Stimulated activated naive CD4-positive, alpha-beta T cell treated with Interleukin-2 at 50 U/mL for 16 hours (primary cell): ENCODE data around the gene HOMER3.
"Not testable (repeated sequence)": the region's sequence is repeated elsewhere in the genome, so short reads cannot be mapped to it uniquely, and the experiment has no call there.

Experiments used
- DNase-seq: peaks from one replicate; lab custom pipeline; 2025; lab: John Stamatoyannopoulos, UW

Gene HOMER3

DNA sequence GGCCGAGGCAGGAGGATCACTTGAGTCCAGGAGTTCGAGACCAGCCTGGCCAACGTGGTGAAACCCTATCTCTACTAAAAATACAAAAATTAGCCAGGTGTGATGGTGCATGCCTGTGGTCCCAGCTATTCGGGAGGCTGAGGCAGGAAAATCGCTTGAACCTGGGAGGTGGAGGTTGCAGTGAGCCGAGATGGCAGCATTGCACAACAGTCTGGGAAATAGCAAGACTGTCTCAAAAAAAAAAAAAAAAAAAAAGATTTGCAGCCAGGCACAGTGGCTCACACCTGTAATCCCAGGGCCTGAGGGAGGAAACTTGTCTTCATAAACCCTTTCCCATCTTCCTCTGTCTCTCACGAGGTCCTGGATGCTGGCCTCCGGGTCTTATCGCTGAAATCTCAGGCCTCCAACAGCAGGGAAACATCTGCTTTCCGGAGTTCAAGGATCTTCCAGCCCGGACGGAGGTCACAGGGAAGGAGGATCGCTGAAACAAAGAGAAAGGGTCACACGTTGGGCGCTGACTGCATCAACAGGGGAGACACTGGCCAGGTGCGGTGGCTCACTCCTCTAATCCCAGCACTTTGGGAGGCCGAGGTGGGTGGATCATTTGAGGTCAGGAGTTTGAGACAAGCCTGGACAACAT is 11.5 kb upstream of the HOMER3 start:
- DNase-seq = not testable (repeated sequence)

DNA sequence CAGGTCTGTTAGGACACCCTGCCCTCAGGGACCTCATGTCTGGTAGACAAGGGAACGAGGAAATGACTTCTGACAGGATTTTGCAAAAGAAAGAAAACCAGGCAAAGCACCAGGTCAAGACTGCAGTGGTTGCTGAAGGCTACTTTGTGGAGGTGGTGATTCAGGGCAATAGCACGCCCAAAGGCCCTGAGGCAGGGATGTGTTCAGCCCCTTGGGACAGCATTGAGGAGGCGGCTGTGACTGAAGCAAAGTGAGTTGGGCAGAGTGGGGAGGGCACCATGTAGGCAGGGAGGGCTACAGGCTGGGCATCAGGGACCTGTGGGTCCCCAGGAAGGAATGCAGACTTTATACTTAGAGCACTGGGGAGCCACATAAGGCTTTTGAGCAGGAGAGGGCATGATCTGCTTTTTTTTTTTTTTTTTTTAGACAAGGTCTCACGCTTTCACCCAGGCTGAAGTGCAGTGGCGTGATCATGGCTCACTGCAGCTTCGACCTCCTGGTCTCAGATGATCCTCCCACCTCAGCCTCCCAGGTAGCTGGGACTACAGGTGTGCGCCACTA is 10.8 kb upstream of the HOMER3 start:
- DNase-seq = no peak

DNA sequence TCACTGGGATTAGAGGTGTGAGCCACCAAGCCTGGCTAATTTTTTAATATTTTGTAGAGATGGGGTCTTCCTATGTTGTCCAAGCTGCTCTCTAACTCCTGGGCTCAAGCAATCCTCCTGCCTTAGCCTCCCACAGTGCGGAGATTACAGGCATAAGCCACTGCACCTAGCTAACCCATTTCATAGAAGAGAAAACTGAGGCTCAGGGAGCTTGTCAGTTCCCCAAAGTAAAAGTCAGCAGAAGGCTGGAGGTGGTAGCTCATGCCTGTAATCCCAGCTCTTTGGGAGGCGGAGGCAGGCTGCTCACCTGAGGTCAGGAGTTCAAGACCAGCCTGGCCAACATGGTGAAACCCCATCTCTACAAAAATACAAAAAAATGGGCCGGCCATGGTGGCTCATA is 8.8 kb upstream of the HOMER3 start:
- DNase-seq = no peak

DNA sequence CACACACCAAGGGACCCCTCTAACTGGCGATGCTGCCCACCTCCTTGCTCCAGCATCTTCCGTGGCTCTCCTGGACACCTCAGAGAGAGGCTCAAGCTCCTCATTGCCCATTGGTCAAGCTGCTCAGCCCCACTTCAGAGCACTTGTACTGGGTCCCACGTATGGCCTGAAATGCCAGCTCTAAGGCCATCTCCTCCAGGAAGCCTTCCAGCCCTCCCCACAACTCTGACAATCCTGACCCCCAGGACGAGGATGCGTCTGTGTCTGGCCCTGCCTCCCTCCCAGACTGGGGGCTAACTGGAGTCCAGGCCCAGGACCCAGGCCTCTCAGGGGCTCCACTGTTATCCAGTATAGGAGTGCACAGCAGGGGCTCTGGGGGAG is 7.9 kb upstream of the HOMER3 start:
- DNase-seq = no peak

DNA sequence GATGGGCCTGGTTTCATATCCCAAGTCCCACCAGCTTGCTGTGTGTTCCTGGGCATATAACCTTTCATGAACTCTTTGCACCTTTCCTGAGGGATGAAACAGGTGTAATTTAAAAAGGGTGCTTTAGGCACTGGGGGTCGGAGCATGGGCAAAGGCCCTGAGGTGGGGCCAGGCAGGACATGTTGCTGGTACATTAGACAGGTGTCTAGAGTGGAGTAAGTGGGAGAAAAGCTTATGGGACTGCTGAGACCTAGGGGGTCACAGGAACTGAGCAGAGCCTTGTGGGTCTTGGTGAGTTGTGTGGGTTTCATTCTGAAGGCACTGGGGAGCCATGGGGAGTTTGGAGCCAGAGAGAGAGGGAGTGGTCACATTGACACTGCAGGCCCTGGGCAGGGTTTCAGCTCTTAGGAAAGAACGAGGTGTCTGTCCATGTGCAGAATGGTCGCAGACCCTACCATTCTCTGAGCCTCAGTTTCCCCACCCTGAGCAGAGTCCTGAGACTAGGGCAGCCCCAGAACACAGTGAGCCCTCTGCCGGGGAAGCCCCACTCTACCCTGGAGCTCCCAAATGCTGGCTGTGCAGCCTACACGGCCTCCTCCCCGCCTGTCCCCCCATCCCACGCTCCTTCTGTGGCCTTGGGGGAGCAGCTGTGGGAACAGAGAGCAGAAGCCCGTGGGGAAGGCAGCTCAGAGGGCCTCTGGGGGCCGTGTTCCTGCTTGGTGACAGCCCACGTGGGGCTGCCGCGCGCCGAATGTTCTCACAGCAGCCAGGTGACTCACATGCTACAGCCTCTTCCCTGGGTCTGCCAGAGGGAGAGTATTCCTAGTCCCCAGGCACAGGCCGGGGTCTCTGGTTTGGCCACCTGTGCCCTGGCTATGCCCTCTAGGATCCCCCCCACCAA is 7.3 kb upstream of the HOMER3 start:
- no peak for DNase-seq

DNA sequence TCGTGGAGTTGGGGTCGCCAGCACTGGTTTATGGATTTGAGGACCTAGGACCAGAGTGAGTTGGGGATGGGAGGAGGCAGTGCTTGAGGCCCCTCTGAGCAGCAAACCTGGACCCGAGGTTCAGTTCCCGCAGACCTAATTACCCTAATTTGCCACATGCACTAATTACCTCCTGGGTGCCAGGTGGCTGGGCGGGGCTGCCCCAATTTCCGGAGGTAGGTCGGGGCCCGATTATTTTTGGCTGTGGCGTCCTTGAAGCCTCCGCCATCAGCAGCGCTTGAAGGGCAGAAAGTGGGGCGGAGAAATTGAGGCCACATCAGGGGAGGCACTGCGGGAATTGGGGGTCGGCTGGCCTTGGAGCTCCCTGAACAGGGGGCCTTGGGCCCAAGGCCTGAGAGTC is 5.9 kb upstream of the HOMER3 start:
- DNase-seq = no peak

DNA sequence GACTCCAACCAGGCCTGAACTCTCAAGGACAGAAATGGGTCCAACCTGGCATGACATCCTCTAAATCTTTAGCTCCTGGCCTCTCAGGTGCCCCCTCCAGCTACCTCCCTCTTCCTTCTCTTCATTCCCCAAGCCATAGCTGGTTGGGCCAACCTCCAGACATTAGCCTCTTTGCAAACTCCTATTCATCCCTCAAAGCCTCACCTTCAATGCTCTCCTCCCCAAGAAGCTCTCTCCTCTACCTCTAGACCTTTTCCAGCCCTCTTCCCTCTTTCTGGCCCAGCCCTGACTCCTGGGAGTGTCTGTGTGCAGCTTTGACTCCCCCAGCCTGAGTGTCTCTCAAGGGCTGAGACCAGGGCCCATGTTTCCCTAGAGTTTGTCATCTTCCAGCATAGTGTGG is 5.3 kb upstream of the HOMER3 start:
- no peak for DNase-seq

DNA sequence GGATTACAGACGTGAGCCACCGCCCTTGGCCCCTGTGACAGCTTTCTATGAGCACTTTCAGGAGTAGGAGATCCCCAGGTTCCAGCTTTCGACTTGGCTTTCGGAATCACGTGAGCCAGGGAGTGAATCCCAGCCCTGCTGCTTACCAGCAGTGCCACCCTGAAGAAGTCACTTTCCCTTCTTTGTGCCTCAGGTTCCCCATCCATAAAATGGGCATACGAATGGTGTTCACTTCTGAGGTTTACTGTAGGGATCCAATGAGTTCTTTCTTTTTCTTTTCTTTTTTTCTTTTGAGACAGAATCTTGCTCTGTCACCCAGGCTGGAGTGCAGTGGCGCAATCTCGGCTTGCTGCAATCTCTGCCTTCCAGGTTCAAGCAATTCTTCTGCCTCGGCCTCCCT is 4.3 kb upstream of the HOMER3 start:
- DNase-seq = no peak

DNA sequence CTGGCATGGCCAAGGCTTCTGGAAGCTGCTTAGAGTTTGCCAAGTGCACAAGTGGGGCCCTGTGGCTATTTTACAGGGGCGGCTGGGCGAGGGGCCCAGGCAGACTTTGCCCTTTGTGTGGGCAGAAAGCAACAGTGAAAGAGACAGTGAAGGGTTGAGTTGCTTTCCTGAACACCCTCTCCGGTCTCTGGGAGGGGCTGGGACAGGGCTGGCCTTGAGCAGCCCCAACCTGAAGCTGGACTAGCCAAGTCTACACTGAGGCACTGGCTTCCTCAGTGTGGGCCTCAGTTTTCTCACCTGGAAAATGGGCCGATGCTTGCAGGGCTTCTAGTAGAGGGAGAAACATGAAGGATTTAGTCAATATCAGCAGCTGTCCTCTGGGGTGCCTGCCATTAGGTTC is 2.4 kb upstream of the HOMER3 start:
- no peak for DNase-seq

DNA sequence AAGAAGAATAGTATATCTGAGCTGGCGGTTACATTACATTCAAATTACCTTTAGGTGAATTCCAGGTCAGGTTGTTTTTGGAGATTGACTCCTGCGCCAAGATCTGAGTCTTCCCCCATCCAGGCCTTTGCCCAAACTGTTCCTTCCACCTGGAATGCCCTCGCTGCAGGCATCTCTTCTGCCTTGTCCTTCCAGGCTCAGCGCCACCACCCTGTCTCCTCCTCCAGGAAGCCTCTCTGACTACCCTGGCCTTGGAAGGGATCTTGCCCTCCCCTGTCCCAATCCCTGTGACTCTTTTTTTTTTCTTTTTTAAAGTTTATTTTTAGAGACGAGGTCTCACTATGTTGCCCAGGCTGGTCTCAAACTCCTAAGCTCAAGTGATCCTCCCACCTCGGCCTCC is 1.7 kb upstream of the HOMER3 start:
- DNase-seq = no peak

DNA sequence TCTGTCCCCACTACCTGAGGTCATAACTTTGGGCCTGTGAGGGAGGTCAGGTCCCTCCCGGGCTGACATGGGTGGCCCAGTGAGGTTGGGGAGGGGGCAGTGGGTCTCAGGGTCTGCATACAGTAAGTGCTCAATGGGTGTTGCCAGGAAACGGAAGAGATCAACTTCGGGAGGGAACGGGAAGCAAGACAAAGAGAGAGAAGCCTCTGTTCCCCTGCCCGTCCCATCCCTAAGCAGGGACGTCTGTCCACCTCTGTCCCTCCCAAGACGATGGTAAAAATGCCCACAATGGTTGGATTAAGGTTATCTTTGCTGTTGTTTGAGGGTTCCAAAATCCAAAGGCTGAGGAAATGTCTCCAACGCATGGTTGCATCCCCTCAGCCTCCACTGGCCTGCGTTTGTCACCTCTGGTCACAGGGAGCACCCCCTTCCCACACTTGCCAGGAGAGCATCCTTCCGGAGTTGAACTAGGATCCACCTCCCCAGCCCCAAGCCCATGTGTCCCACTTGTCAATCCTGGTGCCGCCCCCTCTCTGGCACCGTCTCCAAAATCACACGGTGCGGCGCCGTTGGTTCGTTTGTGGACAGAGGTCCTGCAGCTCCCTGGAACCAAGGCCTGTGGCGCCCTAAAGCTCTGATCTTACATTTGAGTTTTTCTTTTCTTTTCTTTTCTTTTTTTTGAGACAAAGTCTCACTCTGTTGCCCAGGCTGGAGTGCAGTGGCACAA is 774 bp upstream of the HOMER3 start:
- DNase-seq = no peak

DNA sequence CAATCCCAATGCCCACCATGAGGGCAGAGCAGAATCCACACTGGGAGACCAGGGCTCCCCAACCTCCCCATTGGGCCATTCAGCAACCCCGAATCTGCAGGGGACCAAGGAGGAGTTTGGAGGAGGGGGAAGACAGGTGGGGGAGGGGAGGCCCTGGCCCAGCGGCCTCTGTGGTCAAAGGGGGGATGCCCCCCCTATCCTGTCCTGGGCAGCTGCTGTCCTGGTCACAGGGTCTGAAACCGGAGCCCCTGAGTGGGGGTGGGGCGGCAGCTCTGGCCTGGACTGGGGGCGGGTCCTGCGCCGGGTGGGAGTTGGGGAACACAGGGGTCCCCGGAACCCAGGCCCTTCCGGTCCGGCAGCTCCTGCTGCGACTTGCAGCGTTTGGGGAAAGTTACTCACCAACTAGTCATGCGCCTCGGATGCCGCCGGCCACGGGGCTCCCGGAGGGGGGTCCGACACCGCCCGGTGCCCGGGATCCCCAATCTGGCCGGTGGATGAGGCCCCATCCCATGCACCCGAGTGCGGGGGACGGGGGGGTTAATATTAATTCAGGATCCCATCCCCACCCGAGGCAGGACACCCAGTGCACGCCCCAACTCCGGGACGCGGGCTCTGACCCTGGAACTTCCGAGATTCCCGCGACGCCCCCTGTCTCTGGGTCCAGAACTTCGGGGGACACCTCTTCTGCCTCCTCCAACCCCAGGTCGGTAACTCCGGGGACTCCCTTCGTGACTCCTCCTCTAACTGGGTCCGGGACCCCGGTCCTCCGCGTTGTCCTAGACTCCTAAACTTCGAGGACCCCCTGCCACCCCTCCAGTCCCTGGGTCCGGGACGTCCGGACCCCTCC is 872 bp downstream of the HOMER3 start:
- DNase-seq = no peak

DNA sequence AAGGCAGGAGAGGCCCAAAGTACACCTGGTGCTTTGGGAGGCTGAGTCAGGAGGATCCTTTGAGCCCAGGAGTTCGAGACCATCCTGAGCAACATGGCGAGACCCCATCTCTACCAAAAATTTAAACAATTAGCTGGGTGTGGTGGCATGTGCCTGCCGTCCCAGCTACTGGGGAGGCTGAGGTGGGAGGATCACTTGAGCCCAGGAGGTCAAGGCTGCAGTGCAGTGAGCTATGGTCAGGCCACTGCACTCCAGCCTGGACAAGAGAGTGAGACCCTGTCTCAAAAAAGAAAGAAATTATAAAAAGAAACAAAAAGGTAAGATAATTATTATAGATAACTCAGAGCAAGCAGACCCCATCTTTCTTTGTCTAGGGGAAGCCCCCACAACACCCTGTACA is 1.9 kb downstream of the HOMER3 start:
- no peak for DNase-seq

DNA sequence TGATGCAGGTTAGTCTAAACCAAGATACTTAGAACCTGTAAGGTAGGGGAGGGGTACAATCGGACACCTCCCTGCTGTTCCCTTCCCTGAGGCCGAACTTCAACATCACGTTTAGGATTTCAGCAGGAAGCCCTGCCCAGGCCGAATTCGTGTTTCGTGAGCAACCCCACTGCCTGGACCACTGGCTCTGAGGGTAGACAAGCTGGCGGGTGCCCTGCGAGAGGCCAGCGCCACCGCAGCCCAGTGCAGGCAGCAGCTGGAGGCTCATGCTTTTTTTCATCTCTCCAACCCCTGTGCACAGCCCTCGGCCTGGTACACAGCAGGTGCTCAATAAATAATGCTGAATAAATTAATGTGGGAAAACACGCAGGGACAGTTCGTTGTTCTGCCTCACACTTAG is 7.7 kb downstream of the HOMER3 start:
- DNase-seq = no peak

DNA sequence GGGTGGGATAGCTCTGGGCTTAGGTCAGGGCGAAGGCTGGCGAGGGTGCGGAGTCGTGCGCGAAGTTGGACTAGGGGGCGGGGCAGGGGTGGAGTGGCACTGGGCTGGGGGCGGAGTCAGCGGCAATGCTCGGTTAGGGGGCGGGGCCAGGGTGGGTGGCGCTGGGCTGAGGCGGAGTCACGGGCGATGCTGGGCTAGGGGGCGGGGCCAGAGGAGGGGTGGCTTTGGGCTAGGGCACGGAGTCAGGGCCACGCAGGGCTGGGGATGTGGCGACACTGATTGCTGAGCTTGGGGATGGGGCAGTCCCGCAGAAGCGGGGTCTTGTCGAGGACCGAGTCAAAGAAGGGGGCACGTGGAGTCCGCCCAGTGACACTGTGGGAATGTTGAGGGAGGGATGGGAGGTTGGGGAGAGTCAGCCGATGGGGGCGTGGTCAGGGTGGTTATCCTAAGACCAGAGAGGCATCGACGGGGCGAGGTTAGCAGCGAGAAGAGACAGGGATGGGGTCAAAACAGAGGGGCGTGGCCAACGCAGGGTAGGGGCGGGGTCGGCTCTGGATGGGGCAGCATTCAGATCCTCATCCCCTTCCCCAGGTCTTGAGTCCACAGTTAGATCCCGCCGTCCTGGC is 8.7 kb downstream of the HOMER3 start:
- peak; percentile 82 for DNase-seq

DNA sequence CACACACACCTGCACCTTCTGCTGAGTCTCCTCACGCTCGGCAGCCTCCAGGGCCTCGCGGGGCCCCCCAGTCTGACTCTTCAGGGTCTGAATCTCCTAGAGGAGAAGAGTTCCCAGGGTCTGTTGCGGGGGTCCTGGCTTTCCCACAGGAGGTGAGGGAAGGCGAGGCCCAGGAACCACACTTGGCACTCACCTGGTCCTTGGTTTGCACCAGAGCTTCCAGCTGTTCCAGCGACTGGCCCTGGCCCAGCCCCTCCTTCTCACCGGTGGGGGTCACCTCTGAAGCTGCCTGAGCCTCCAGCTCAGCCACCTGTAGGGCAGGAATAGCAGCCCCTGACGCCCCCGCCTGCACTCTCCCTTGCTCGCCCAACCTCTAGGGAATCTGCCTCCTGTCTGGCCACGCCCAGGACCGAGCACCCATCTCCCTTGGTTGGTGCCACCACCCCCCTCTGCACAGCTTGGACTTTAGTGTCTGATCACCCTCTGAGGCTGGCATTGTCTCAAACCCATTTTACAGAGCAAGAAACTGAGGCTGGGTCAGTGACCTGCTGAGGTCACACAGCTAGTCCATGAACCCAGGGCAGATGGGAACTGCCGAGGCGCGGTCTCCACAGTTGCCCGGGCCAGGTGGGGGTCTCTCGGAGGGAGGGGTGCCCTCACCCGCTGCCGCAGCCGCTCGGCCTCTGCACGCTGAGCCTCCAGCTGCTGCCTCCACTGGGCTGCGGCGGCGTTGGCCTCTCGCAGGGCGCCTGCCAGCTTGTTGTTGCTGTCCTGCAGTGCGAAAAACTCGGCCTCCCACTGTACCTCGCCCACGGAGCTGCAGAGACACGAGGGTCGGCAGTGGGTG is 9.5 kb downstream of the HOMER3 start:
- no peak for DNase-seq

DNA sequence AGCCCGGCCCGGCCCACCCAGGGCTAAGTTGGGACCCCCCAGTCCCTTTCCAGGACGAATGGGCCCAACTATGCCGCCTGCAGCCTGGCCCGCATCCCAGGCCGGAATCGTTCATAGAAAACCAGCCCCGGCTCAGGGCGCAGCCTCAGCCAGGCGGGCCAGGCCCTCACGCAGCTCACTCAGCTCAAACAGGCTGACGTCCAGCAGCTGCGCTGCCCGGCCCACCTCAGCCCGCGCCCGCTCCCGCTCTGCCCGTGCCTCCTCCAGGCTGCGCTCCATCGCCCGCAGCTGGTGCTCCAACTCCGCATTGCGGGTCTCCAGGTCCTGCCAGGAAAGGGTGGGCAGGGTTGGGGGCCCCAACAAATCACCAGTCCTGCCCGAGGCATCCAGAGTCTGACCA is 11.7 kb downstream of the HOMER3 start:
- DNase-seq = no peak

DNA sequence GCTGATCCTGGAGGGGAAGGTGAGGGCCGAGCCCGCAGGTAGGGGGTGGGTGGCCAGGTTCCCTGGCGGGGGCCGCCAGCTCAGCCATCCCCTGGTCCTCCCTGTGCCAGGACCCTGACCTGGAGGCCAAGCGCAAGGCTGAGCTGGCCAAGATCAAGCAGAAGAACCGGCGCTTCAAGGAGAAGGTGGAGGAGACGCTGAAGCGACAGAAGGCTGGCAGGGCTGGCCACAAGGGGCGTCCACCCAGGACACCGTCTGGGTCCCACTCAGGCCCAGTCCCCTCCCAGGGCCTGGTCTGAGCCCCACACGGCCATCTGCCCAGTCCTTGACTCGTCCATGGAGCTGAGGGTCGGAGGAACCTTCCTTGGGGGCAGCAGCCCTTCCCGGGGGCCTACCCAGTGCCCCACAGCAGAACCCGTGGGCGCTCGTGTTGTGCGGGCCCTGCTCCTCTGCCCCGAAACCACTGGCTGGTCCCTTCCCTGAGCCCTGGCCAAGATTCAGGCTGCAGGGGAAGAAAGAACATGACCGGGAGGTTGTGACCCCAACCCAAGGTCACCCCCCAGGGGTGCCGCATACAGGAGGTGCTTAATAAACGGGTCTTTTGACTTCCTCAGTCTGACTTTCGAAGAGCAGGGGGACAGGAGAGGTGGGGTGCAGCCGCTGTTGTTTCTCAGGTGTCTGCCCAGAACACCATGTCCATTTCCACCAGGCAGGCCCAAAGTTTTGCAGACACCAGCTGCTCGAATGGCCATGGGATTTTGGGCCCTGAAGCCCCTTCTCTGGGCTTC is 12.8 kb downstream of the HOMER3 start:
- no peak for DNase-seq

DNA sequence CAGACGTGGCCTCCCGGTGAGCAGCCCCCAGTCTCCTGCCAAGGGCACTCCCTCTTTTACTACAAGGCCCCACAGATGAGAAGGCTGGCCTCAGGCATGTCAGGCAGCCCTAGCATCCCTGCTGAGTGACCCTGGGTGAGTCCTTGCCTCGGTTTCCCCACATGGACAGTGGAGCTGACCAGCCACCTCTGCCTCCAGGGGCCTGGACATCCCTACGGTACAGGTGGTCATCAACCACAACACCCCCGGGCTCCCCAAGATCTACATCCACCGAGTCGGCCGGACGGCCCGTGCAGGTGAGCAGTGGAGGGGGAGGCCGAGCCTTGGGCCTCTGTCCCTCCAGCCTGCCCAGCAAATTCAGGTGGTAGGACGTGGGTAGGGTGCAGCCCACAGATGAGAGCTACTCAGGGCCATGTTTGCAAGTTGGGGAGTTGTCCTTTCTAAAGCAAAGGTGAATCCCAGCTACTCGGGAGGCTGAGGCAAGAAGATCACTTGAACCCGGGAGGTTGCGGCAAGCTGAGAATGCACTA is 16.3 kb downstream of the HOMER3 start:
- no peak for DNase-seq
